ENCODE data around the gene F11R. TPM values are rescaled to one million over a fixed set of nuclear protein-coding genes. Genes with fewer than 3 reads are reported as not detected.

The F11R gene
- total and polyA plus RNA-seq, 10 of the 15 experiments (the other 5 are each of a cell fraction or from before 2014, with no cell fraction given) = 15.3 to 80.9 (median 24.3) TPM

GRCh38 chr1:161020509-161021164 is at the start of gene F11R (continued):
- TF ChIP-seq PRDM15 (CRISPR knock-in tag; IDR thresholded peaks at IDR 0.05) (no peak), PBX3 (IDR thresholded peaks at IDR 0.05; ENCODE audit: insufficient replicate concordance, low read depth, low read length) (no peak), CHD1 (IDR thresholded peaks at IDR 0.05; ENCODE audit: low read depth, low read length) (no peak), NFYB (IDR thresholded peaks at IDR 0.05; ENCODE audit: insufficient read depth, low read depth, low read length) (no peak), SREBF1 (IDR thresholded peaks at IDR 0.05; ENCODE audit: low read length) (no peak), RAD51 (IDR thresholded peaks at IDR 0.05) (no peak), NBN (IDR thresholded peaks at IDR 0.05) (peak; percentile 54; the same call in 1 of the 2 replicates), TCF12 (IDR thresholded peaks at IDR 0.05; ENCODE audit: low read depth, low read length) (0 out of 2 replicates have a peak, but pooled peaks have one; percentile 42), POU2F2 (IDR thresholded peaks at IDR 0.05; ENCODE audit: borderline replicate concordance, low read depth, low read length) (0 out of 3 replicates have a peak, but pooled peaks have one; percentile 9), CHD4 (IDR thresholded peaks at IDR 0.05) (no peak), NFIC (IDR thresholded peaks at IDR 0.05; ENCODE audit: low read depth, low read length) (no peak), ATF7 (IDR thresholded peaks at IDR 0.05; ENCODE audit: low read depth) (no peak), YY1 (IDR thresholded peaks at IDR 0.05; ENCODE audit: low read depth, low read length) (peak; percentile 0; the same call in 1 of the 2 replicates), SPI1 (IDR thresholded peaks at IDR 0.05; ENCODE audit: borderline replicate concordance, insufficient read depth, low read depth, low read length) (no peak), CTCF (IDR thresholded peaks at IDR 0.05 in 2 of 3, conservative IDR thresholded peaks at IDR 0.05 in 1 of 3; ENCODE audit: control insufficient read depth in 2 of 3, extremely low read depth in 1 of 3, insufficient read depth in 1 of 3, low read depth in 3 of 3, low read length in 3 of 3) (peak in 1 of 3 experiments; percentile 15; a peak in 2 of 6 replicates), SMAD1 (IDR thresholded peaks at IDR 0.05; ENCODE audit: low read depth, partially characterized antibody) (no peak), IRF3 (IDR thresholded peaks at IDR 0.05) (no peak), FOXM1 (IDR thresholded peaks at IDR 0.05; ENCODE audit: low read depth, low read length) (no peak), NFYA (IDR thresholded peaks at IDR 0.05; ENCODE audit: borderline replicate concordance, low read depth, low read length) (no peak), RCOR1 (conservative IDR thresholded peaks at IDR 0.05; ENCODE audit: low read depth, low read length) (no peak), RAD21 (IDR thresholded peaks at IDR 0.05; ENCODE audit: insufficient read depth, low read depth, low read length) (no peak)

All from GM12878 (cell line).